ENCODE data around the gene DRAXIN.

Gene DRAXIN

GRCh38 chr1:11650331-11650991, 41.0 kb upstream of the DRAXIN start:
- Histone ChIP-seq H3K27ac (replicated peaks) (no peak overlapping the region), H3K4me3 (replicated peaks; ENCODE audit: insufficient read depth, low read length) (peak overlapping the region; percentile 25), H3K27me3 (ENCODE audit: insufficient read depth, poor library complexity, severe bottlenecking) (no peaks in the 10 kb centered on the region)
- peak; percentile 64 for TF ChIP-seq CTCF (IDR thresholded peaks at IDR 0.05; ENCODE audit: insufficient read depth, low read length)
- peak; percentile 45 for TF ChIP-seq POLR2AphosphoS5 (IDR thresholded peaks at IDR 0.05; ENCODE audit: low read depth)
- TF ChIP-seq REST (IDR thresholded peaks at IDR 0.05; ENCODE audit: insufficient replicate concordance, low read depth): peak; percentile 25
- TF ChIP-seq GABPA (IDR thresholded peaks at IDR 0.05; ENCODE audit: low read depth): no peak
- DNase-seq (ENCODE audit: low read depth in 1 of 2, low spot score in 1 of 2): peak; percentile 90

- no peak for DNase-seq (ENCODE audit: low read depth in 1 of 2, low spot score in 1 of 2)
- TF ChIP-seq GABPA (IDR thresholded peaks at IDR 0.05; ENCODE audit: low read depth) (no peak), POLR2AphosphoS5 (IDR thresholded peaks at IDR 0.05; ENCODE audit: low read depth) (no peak), CTCF (IDR thresholded peaks at IDR 0.05; ENCODE audit: insufficient read depth, low read length) (no peak), SPI1 (IDR thresholded peaks at IDR 0.05; ENCODE audit: borderline replicate concordance, low read depth) (no peak), REST (IDR thresholded peaks at IDR 0.05; ENCODE audit: insufficient replicate concordance, low read depth) (no peak)
- Histone ChIP-seq H3K27ac (replicated peaks) (no peak overlapping the region), H3K27me3 (ENCODE audit: insufficient read depth, poor library complexity, severe bottlenecking) (no peaks in the 10 kb centered on the region), H3K4me3 (replicated peaks; ENCODE audit: insufficient read depth, low read length) (no peak overlapping the region)
Observed at GRCh38 chr1:11651017-11651416, 40.5 kb upstream of the DRAXIN start.

GRCh38 chr1:11652203-11652780, 39.2 kb upstream of the DRAXIN start:
- Histone ChIP-seq H3K27me3 (ENCODE audit: insufficient read depth, poor library complexity, severe bottlenecking) (no peaks in the 10 kb centered on the region), H3K27ac (replicated peaks) (no peak overlapping the region), H3K4me3 (replicated peaks; ENCODE audit: insufficient read depth, low read length) (no peak overlapping the region)
- no peak for TF ChIP-seq CTCF (IDR thresholded peaks at IDR 0.05; ENCODE audit: insufficient read depth, low read length)
- no peak for TF ChIP-seq GABPA (IDR thresholded peaks at IDR 0.05; ENCODE audit: low read depth)
- DNase-seq (ENCODE audit: low read depth in 1 of 2, low spot score in 1 of 2): no peak
